A172 (cell line): ENCODE data around the gene UBASH3A. TPM values are rescaled to one million over a fixed set of nuclear protein-coding genes. Genes with fewer than 3 reads are reported as not detected.
"Not testable (repeated sequence)": the region's sequence is repeated elsewhere in the genome, so short reads cannot be mapped to it uniquely, and the experiment has no call there.

Experiments
- DNase-seq: peaks from one replicate; pipeline ENCODE4 v3.0.0-alpha.2; 2015; ENCODE audit warnings: low spot score
- total RNA-seq: library from RNA; depleted of rRNA; stranded (reverse); fragments of >200 nt; shearing (Covaris generic); gene quantifications from 2 replicates; pipeline ENCODE4 v1.2.3, GENCODE V29; 2014

Gene UBASH3A
- total RNA-seq, 1 experiment from 2014 or later = not detected

GRCh38 chr21:42467140-42467983 is 63.7 kb downstream of the UBASH3A start:
- DNase-seq = peak; percentile 96

- DNase-seq = peak; percentile 95
Measured at GRCh38 chr21:42468491-42469131, 64.9 kb downstream of the UBASH3A start.

- no peak for DNase-seq
Measured at GRCh38 chr21:42469272-42469671, 65.6 kb downstream of the UBASH3A start.

- DNase-seq = not testable (repeated sequence)
Measured at GRCh38 chr21:42469726-42470125, 66.0 kb downstream of the UBASH3A start.

GRCh38 chr21:42471206-42471605 is 67.5 kb downstream of the UBASH3A start:
- no peak for DNase-seq

GRCh38 chr21:42471716-42472330 is 68.1 kb downstream of the UBASH3A start:
- no peak for DNase-seq

- DNase-seq = no peak
Measured at GRCh38 chr21:42472521-42472920, 68.8 kb downstream of the UBASH3A start.

GRCh38 chr21:42473498-42474042 is 69.9 kb downstream of the UBASH3A start:
- no peak for DNase-seq

GRCh38 chr21:42474043-42474831 is 70.5 kb downstream of the UBASH3A start:
- peak; percentile 79 for DNase-seq

- DNase-seq = no peak
Measured at GRCh38 chr21:42475036-42475435, 71.3 kb downstream of the UBASH3A start.

- DNase-seq = no peak
Measured at GRCh38 chr21:42475526-42476387, 72.1 kb downstream of the UBASH3A start.

GRCh38 chr21:42476388-42477331 is 73.0 kb downstream of the UBASH3A start:
- no peak for DNase-seq

GRCh38 chr21:42478504-42478903 is 74.8 kb downstream of the UBASH3A start:
- DNase-seq = no peak

- DNase-seq = no peak
Measured at GRCh38 chr21:42479582-42479981, 75.9 kb downstream of the UBASH3A start.

GRCh38 chr21:42480736-42481135 is 77.0 kb downstream of the UBASH3A start:
- DNase-seq = no peak

- DNase-seq = no peak
Measured at GRCh38 chr21:42481169-42481568, 77.5 kb downstream of the UBASH3A start.

- no peak for DNase-seq
Measured at GRCh38 chr21:42484966-42485365, 81.3 kb downstream of the UBASH3A start.

- no peak for DNase-seq
Measured at GRCh38 chr21:42486072-42486471, 82.4 kb downstream of the UBASH3A start.

GRCh38 chr21:42486531-42486930 is 82.8 kb downstream of the UBASH3A start:
- no peak for DNase-seq
